Jurkat, Clone E6-1 (cell line): ENCODE data around the gene MICAL3.

Source experiments
- DNase-seq: peaks from one replicate; pipeline ENCODE4 v3.0.0-alpha.2; 2011; ENCODE audit warnings: low read depth, low spot score
- H3K4me3 ChIP-seq: 2 replicates; pipeline ENCODE4 v1.5.1; 2011; ENCODE audit warnings: mild to moderate bottlenecking, low read length, control low read depth, moderate library complexity

MICAL3 gene

DNA sequence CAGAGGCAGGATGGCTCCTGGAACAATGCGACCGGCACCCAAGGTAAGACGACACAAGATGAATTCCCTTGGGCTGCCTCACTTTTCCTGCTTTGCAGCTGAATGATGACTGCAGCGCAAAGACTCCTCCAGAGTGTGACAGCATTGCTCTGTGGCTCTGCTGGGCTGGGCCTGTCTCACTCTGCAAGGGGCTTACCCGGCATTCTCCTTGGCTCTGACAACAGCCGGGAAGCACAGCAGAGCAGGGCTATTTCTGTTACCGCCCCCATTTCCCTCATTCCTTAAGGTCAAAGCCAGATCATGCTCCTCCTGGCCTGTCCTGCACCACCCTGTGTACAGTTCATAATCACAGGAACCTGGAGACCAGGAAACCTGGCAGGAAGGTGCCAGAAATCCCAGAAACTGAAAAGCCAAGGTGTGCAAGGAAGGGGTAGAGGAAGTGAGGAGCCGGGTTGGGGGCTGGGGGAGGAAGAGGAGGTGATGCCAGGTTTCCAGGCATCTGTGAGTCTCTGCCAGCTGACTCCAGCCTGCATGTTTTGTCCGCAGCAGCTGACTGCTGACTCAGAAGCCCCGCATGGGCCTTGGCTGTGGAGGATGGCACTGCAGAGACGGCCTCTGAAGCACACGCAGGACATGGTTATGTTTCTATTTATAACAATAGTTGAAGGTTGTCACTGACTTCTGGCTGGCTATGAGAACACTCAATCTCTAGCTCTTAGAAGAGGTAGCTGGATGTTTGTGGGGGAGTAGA is 113.6 kb downstream of the MICAL3 start:
- DNase-seq = no peak

DNA sequence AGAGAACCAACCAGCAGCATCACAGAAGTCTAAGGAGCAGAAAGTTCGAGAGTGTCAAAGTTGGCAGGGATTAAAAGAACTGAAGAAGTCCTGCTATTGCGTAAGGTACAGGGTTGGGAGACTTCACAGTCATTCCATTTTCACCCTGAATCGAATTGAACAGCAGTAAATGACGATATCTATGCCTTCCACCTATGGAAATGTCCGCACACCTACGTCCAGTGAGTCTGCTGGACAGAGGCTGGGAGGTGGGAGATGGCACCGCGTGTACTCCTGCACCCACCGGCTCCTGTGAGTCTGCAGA is 116.7 kb downstream of the MICAL3 start:
- H3K4me3 ChIP-seq = no peak overlapping the region
- DNase-seq = no peak

More for the DNA sequence above, 113.6 kb downstream of the MICAL3 start:
- no peak overlapping the region for H3K4me3 ChIP-seq

- DNase-seq = no peak
- no peak overlapping the region for H3K4me3 ChIP-seq
These were observed 117.2 kb downstream of the MICAL3 start for GRCh38 chr22:17906978-17907747.

DNA sequence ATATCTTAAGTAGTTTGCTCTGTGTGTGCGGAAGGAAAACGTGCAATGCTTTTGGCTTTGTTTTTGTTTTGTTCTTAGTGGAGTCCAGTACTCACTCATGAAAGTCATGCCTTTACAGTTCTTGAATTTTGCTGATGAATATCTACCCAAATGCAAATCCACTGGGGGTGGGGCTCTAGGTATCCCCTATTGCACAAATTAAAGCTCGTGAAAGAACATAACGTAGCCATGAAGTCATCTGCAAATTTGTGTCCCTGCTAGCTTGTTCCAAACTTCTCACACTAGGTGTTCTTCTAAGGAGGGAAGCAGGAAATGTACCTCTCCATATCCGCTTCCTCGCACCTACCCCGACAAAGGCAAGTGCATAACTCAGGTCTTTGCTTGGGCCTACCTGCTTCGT is 118.9 kb downstream of the MICAL3 start:
- DNase-seq = no peak
- no peak overlapping the region for H3K4me3 ChIP-seq

DNA sequence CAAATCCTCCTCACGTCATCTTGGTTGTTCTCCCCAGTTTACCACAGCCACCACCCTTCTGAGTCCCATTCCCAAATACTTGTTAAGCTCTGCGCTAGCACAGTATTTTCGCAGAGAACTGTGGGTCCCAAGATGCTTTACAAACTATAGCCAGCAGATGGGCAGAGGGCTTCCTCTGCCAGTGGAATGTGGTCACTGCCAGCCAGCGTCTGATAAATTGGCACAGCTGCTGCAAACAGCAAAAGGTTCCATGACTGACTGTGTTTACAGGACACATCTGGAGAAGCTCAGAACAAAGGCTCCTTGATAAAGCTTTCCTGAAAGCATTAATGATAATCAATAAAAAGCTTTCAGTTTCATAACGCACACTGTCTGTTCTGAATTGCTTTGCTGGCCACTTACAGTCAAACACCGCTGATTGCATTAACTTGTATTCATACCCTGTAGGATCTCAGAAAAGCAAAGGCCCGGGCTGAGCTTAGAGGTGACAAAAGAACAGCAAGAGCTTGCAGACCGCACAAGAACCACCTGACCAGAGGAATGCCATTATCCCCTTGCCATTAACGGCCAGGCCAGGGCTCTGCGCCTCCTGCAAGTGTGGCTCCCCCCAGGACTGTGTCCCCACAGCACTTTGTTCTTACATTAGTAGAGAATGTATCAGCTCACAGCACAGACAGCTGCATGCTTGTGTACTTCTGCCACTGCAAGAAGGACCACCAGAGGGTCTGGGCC is 120.6 kb downstream of the MICAL3 start:
- DNase-seq = no peak
- H3K4me3 ChIP-seq = no peak overlapping the region

- H3K4me3 ChIP-seq = no peak overlapping the region
- DNase-seq = no peak
These were observed 121.4 kb downstream of the MICAL3 start for GRCh38 chr22:17902960-17903359.

DNA sequence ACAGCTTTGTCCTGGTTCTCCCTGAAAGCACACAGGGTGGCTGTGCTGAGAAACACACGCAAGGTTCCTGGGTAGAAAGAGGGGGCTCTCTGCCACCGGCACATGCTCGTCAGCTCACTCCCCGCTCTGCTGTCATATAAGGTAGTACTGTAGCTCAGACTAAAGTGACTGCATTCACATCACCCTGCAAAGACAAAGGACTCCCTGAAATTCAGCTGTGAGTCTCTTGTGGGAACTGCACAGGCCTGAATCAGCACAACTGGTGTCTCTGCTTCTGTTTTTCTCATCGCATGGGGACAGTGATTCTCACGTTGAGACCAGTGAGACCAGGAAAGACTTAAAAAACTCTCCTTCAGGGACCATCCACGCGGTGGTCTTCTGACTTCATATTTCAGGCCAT is 126.0 kb downstream of the MICAL3 start:
- H3K4me3 ChIP-seq = no peak overlapping the region
- DNase-seq = no peak

GRCh38 chr22:17897858-17898257 is 126.5 kb downstream of the MICAL3 start:
- DNase-seq = no peak
- H3K4me3 ChIP-seq = no peak overlapping the region

- DNase-seq = no peak
- H3K4me3 ChIP-seq = no peak overlapping the region
These were observed 126.9 kb downstream of the MICAL3 start for GRCh38 chr22:17897426-17897825.

DNA sequence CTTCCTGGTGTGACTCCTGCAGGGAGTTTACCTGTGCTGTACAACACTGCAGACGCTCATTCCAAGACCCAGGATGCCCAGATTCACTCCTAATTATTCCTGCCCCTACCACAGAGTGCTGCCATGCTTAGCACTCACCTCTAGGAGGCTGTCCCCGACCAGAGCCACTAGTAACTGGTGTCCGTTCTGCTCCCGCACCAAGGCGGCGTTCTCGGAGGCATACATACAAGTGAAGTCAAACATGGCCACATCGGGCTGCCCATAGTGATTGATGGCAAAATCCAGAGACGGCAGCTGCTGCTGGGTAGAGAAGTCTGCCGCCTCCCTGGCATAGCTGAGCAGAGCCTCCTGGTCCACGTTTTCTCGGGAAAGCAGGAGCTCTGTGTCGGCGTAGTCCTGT is 127.8 kb downstream of the MICAL3 start:
- no peak for DNase-seq
- no peak overlapping the region for H3K4me3 ChIP-seq

DNA sequence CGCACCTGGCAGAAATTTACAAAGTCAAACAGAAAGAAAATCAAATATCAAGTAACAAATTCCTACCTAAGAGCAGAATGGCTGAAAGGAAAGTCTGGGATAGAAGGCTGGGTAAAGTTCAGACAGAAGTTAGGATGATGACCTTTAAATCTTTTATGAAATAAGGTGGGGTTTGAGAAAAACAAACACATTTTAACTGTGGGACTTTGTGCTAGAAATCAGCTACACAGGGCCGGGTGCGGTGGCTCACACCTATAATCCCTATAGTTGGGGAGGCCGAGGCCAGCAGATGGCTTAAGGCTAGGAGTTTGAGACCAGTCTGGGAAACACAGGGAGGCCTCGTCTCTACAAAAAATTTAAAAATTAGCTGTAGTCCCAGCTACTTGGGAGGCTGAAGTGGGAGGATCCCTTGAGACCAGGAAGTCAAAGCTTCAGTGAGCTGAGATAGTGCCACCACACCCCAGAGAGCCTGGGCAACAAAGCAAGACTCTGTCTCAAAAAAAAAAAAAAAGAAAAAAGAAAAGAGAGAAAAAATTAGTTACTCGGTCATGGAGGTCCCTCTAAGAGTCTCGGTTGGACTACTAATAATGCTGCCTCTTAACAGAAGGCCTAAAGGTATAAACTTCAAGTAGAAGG is 130.3 kb downstream of the MICAL3 start:
- DNase-seq = no peak
- H3K4me3 ChIP-seq = no peak overlapping the region

DNA sequence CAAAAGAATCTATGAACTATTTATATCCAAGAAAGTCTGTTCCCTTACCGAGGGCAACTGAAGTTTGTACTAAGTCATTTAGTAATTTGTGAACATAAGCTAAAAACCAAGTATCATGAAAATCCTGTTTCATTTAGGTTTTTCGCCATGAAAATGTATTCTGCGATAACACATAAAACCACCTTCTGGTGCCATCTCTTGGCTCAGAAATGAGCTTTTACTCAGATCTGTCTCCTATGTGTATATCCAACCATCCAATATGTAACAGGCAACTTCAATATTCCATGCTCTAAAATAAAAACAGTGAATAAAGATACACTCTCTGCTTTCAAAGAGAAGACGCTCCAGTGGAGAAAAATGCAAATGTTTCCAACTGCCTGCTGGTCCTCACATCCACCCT is 132.0 kb downstream of the MICAL3 start:
- DNase-seq = no peak
- H3K4me3 ChIP-seq = no peak overlapping the region

DNA sequence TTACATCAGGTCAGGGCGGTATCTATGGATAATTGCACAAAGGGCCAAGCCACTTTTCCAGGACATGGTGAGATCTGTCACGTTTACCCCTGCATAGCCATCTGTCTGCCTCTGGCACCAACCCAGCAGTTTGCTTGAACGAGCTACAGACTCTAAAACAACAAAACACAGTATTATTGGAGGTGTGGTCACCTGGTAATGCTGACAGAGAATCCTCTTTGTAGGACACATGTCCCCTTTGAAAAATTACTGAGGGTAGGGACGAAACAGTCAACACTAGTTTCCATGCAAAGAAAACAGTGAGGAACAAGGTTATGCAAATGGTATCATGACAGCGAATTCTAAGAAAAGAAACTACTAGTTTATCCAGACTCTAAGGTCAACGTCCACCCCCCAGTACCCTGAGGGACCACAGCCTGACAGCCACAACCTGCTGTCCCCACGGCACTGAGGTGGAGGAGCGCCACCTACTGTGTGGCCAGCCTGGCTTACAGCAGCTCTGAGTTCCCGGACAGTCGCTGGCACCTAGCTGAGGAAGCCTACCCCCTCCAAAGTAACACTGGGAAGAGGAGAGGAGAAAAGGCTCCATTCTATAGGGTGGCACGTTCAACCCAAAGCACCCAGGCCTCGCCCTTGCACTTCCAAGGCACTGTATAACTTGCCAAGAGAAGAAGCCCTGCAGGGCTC is 132.7 kb downstream of the MICAL3 start:
- DNase-seq = no peak

GRCh38 chr22:17890892-17891291 is 133.5 kb downstream of the MICAL3 start:
- H3K4me3 ChIP-seq = no peak overlapping the region
- no peak for DNase-seq

More for the DNA sequence above, 132.7 kb downstream of the MICAL3 start:
- no peak overlapping the region for H3K4me3 ChIP-seq

DNA sequence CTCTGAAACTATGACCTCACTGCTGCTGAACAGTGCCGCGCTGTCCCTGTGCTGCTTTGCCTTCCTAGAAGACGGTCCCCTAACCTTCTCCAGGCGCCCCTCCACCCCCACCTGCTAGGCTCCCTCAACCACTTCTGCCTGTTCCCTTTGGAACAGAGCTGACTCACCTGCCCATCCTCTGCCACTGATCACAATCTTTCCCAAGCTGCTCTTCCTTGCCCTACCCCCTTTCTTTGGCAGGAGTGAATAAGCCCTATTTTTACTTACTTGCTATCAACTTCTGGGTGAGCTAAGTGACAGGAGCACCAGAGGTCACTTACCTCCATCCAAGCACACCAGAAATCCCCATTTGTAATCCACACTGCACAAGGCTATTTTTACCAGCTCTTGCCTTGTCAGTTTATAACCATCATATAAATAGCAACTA is 134.1 kb downstream of the MICAL3 start:
- no peak for DNase-seq
- H3K4me3 ChIP-seq = no peak overlapping the region

DNA sequence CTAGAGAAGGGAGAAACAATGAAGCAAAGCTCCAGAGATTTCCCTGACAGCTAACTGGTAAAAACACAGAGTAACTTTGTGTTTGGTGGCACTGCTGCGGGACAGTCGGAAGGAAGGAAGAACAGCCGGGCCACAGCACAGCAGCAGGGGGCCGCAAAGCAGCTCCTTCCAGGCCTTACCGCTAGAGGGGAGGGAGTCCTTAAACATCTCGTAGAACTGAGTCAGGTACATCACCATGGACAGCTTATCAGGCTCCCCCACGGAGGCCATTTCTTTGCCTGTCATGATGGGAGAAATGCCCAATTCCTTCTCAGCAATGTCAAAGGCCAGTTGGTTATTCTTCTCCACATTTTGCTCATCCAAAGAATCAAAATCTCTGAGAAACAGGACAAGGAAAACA is 135.5 kb downstream of the MICAL3 start:
- no peak overlapping the region for H3K4me3 ChIP-seq
- no peak for DNase-seq

GRCh38 chr22:17888439-17888838 is 135.9 kb downstream of the MICAL3 start:
- DNase-seq = no peak
- H3K4me3 ChIP-seq = no peak overlapping the region

DNA sequence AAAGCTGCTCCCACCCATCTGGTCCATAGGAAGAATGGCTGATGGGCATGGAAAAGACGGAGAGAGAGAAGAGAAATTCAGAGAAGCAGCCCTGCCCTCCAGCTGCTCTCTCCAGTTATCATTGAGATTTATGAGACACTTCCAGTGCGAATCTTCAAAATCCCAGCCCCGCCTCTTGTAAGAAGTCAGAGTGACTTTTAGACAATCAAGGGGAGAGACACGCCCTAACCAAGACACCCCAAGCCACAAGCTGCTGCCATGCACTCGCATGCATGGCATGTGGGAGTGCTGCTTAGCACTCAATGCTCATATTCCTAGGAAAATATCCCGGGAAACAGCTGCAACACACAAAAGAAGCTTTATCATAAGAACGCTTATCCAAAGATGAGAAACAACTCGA is 139.5 kb downstream of the MICAL3 start:
- no peak overlapping the region for H3K4me3 ChIP-seq
- no peak for DNase-seq

- no peak for DNase-seq
- H3K4me3 ChIP-seq = no peak overlapping the region
These were observed 140.3 kb downstream of the MICAL3 start for GRCh38 chr22:17884084-17884483.
